Measurements from ENCODE around the gene KDM2B. TPM values are rescaled to one million over a fixed set of nuclear protein-coding genes. Genes with fewer than 3 reads are reported as not detected.

The KDM2B gene
- total and polyA plus RNA-seq, 2 of the 8 experiments (the other 6 are each of a cell fraction or from before 2014, with no cell fraction given): 111 to 162 TPM

- ChIA-PET CTCF (ENCODE audit: partially characterized antibody) (interaction anchor here (1.0 to 7.3 kb wide), 9 partner anchors 8 to 192 kb away, joined by 3 to 46 read pairs (median 6); no protein-coding TSS in a partner anchor), POLR2A (ENCODE audit: partially characterized antibody) (interaction anchor here (0.6 to 1.5 kb wide), 4 partner anchors 9 to 47 kb away, joined by 3 to 4 read pairs (median 4); no protein-coding TSS in a partner anchor)
- 0 out of 2 replicates have a peak overlapping the region, but pooled peaks have one; percentile 75 for H2BK5ac ChIP-seq (ENCODE audit: low read depth, low read length)
- peaks cover 3 to 35% (median 19%) of the 10 kb centered on the region in 4 experiments; a peak in 7 of 8 replicates for H3K36me3 ChIP-seq (ENCODE audit: control insufficient read depth in 2 of 4, insufficient read depth in 4 of 4, low read length in 3 of 4)
- DNase-seq (ENCODE audit: low read depth in 1 of 2, low spot score in 2 of 2) (no peak), FAIRE-seq (no peak)
- H3K4me3 ChIP-seq (ENCODE audit: extremely low read depth in 1 of 4, insufficient read depth in 2 of 4, low read depth in 3 of 4, low read length in 4 of 4): no peak overlapping the region
- H2BK20ac ChIP-seq (ENCODE audit: low read length): no peak overlapping the region
- no peak overlapping the region for H2BK15ac ChIP-seq (ENCODE audit: low read length)
- H3K9ac ChIP-seq (replicated peaks in 1 of 4; ENCODE audit: extremely low read depth in 1 of 4, low read depth in 3 of 4, low read length in 3 of 4): no peak overlapping the region
- no peak overlapping the region for H3K23ac ChIP-seq (ENCODE audit: insufficient read length)
- H2BK120ac ChIP-seq (replicated peaks; ENCODE audit: low read depth, low read length): no peak overlapping the region
- H3K4me1 ChIP-seq (replicated peaks in 1 of 4; ENCODE audit: control insufficient read depth in 3 of 4, insufficient read depth in 4 of 4, low read length in 3 of 4): no peaks in the 10 kb centered on the region; a peak in 2 of 7 replicates
- H4K20me1 ChIP-seq (replicated peaks in 1 of 2; ENCODE audit: control insufficient read depth in 1 of 2, insufficient read depth in 2 of 2, low read length in 2 of 2): peaks cover 5 to 13% of the 10 kb centered on the region in 2 experiments
- H3K79me1 ChIP-seq (ENCODE audit: low read depth, low read length): peaks cover 9% of the 10 kb centered on the region
- H3K23me2 ChIP-seq (ENCODE audit: low read depth, low read length): no peaks in the 10 kb centered on the region
- WGBS, 2 experiments (ENCODE audit: extremely low coverage in 1 of 2, insufficient coverage in 1 of 2, insufficient read length in 1 of 2, insufficient replicate concordance in 2 of 2, low coverage in 1 of 2, low lambda C conversion rate in 2 of 2, missing lambda C conversion rate in 1 of 2): 93% methylated on average over 15 of the region's 15 CpGs; no CpG with 5 or more reads in 1 of the 2 experiments
- no peak overlapping the region for H2AK5ac ChIP-seq (ENCODE audit: low read depth, low read length)
- H3K4me2 ChIP-seq (ENCODE audit: insufficient read depth in 1 of 2, low read depth in 2 of 2, low read length in 2 of 2): no peak overlapping the region
- no peaks in the 10 kb centered on the region for H3K27me3 ChIP-seq (replicated peaks in 1 of 4; ENCODE audit: control insufficient read depth in 3 of 4, extremely low read depth in 1 of 4, insufficient read depth in 3 of 4, low read length in 3 of 4)
- no peak overlapping the region for H3K56ac ChIP-seq (replicated peaks; ENCODE audit: insufficient read length, low read depth, low read length)
- H3K79me2 ChIP-seq (ENCODE audit: control insufficient read depth in 1 of 2, insufficient read depth in 2 of 2, low read length in 2 of 2): peaks cover 0 to 26% of the 10 kb centered on the region in 2 experiments; a peak in 2 of 4 replicates
- H3K4ac ChIP-seq (replicated peaks; ENCODE audit: insufficient read length, low read depth, low read length): no peak overlapping the region
- no peak overlapping the region for H2BK12ac ChIP-seq (ENCODE audit: low read depth, low read length)
- no peak overlapping the region for H4K5ac ChIP-seq (ENCODE audit: insufficient read length, low read depth, low read length)
- no peaks in the 10 kb centered on the region for H3K9me3 ChIP-seq (ENCODE audit: insufficient read depth in 2 of 2, low read depth in 1 of 2, low read length in 1 of 2)
- 0 out of 2 replicates have a peak overlapping the region, but pooled peaks have one; percentile 22 for H4K8ac ChIP-seq (ENCODE audit: extremely low read depth, insufficient read depth, low read length)
- no peak overlapping the region for H4K91ac ChIP-seq (replicated peaks; ENCODE audit: insufficient read length, low read length)
- no peak overlapping the region for H3K18ac ChIP-seq (ENCODE audit: extremely low read depth, low read length)
- H3K27ac ChIP-seq (ENCODE audit: low read depth, low read length): no peak overlapping the region
- H3K14ac ChIP-seq (ENCODE audit: insufficient read length): no peak overlapping the region
- H2AFZ ChIP-seq (ENCODE audit: low read length): no peak overlapping the region
Observed at GRCh38 chr12:121490401-121491281, 90.2 kb downstream of the KDM2B start.
